Coronary artery (tissue), 2 donors: ENCODE measurements around the gene TSC1.

Experiments
- DNase-seq: peaks from one replicate; pipeline ENCODE4 v3.0.0-alpha.2; 2017; ENCODE audit warnings: low spot score
- H3K27ac ChIP-seq, 2 donors: fragments of 200-600 bp; sonication (generic); one replicate each; pipeline ENCODE4 v1.5.1; 2016 to 2019
- H3K4me3 ChIP-seq: fragments of 200-600 bp; sonication (generic); 2 replicates; pipeline ENCODE4 v1.5.1; 2016; ENCODE audit warnings: mild to moderate bottlenecking, moderate library complexity
- TF ChIP-seq, protein P1 (sequence below): fragments of 200-600 bp; sonication (generic); IDR thresholded peaks from one replicate; pipeline ENCODE4 v1.5.1; 2019; ENCODE audit warnings: antibody characterized with exemption

TSC1 gene

DNA sequence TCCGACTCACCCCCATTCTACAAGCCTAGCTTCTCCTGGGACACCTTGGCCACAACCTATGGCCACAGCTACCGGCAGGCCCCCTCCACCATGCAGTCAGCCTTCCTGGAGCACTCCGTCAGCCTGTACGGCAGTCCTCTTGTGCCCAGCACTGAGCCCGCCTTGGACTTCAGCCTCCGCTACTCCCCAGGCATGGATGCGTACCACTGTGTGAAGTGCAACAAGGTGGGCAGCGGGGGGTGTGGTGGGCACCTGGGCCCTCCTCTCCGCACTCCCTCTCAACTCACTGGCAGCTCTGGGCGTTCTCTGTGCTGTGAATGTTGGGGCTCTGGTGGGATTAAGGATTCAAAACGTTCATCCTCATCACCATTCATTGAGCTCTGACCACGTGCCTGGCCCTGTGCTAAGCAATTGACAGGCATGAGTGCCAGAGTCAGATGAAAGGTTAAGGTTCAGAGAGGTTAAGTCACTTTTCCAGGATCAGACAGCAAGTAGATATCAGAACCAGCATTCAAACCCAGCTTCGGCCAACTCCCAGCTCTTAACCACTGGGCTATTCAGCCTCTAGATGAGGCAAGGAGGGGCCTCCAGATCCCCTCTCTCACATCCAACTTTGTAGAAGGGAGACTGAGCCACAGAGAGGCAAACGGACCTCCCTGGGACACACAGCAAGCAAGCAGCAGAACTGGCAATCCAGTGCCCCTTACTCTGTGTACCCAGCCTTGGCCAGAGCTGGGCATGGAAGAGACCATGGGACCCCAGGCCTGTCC is 44.0 kb upstream of the TSC1 start:
- DNase-seq: no peak
- H3K27ac ChIP-seq: no peak overlapping the region

DNA sequence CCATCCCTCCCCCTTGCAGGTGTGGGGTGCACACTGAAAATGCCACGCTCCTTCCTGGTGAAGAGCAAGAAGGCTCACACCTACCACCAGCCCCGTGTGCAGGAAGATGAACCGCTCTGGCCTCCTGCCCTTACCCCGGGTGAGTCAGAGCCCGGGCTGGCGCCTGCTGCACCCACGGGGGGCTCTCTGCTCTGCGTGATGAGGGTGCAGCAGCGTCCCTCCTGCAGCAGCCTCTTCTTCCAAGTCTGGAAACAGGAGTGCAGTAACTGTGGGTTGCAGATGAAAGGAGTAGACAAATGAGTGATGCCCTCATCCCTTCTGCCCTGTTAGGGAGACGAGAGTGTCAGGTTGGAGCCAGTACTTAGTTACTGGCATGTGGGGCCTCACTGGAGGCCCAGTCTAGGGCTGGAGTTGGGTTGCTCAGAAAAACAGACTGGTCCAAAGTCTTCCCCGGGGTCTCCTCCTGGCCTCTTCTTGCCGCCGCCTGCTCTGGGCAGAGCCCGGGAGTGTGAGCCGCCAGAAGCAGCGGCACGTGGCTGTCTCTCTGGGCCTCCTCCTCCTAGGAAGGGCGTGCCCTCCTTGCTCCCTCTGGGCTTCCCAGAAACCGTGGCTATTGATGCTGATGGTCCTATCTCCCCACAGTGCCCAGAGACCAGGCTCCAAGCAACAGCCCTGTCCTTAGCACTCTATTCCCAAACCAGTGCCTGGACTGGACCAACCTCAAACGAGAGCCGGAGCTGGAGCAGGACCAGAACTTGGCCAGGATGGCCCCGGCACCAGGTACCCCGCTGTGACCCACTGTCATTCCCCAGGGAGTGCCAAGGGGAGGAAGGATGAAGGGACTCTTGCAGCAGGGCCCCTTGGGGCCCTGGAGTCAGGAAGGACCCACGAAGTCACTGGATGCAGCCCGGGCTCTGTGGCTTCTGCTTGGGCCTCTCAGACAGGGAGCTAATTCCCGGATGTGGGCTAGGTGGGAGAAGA is 42.5 kb upstream of the TSC1 start:
- TF ChIP-seq, protein P1, sequence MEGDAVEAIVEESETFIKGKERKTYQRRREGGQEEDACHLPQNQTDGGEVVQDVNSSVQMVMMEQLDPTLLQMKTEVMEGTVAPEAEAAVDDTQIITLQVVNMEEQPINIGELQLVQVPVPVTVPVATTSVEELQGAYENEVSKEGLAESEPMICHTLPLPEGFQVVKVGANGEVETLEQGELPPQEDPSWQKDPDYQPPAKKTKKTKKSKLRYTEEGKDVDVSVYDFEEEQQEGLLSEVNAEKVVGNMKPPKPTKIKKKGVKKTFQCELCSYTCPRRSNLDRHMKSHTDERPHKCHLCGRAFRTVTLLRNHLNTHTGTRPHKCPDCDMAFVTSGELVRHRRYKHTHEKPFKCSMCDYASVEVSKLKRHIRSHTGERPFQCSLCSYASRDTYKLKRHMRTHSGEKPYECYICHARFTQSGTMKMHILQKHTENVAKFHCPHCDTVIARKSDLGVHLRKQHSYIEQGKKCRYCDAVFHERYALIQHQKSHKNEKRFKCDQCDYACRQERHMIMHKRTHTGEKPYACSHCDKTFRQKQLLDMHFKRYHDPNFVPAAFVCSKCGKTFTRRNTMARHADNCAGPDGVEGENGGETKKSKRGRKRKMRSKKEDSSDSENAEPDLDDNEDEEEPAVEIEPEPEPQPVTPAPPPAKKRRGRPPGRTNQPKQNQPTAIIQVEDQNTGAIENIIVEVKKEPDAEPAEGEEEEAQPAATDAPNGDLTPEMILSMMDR: no peak
- DNase-seq: no peak
- H3K4me3 ChIP-seq: no peak overlapping the region
- no peak overlapping the region for H3K27ac ChIP-seq

More for the DNA sequence above, 44.0 kb upstream of the TSC1 start:
- H3K4me3 ChIP-seq: no peak overlapping the region
- TF ChIP-seq, protein P1: no peak

DNA sequence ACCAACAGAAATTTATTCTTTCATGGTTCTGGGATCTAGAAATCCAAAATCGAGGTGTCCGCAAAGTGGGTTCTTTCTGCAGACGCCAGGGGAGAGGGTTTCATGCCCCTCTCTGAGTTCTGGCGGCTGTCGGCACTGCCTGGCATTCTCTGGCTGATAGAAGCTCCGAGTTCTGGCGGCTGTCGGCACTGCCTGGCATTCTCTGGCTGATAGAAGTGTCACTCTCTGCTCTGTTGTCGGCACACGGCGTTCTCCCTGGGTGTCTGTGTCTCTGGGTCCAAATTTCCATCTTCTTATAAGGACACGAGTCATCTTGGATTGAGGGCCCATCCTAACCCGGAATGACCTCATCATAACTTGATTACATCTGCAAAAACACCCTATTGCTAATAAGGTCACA is 41.7 kb upstream of the TSC1 start:
- DNase-seq: no peak
- no peak overlapping the region for H3K27ac ChIP-seq
- H3K4me3 ChIP-seq: no peak overlapping the region
- TF ChIP-seq, protein P1: no peak

DNA sequence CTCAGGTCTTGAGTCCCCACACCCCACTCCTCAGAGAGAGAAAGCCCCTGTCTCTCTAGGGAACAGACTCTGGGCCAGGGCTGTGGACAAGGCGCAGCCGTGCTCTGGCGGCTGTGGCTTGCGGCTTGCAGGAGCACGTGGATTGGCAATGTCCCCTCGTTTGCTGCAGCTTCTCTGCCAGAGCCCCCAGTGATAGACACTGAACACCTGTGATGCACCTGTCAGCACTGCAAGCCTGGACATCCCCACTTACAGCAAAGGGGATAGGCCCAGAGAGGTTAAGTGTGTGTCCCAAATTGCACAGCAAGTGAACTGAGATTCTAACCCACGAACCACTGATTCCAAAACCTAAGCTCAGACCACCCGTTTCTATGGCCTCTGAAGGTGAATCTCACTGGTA is 41.1 kb upstream of the TSC1 start:
- H3K4me3 ChIP-seq: no peak overlapping the region
- DNase-seq: no peak
- no peak overlapping the region for H3K27ac ChIP-seq
- TF ChIP-seq, protein P1: no peak

DNA sequence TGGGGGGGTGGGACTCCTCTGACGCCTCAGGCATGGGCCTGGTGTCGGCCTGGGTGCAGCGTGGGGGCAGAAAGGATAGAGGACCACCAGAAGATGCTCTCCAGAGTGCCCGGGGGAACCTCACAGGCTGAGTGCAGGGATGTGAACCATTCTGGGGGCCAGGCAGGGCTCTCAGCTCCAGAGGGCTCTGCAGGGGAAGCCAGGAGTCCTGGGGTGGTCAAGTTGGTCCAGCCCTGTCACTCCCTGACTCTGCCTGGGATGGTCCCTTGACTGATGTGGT is 40.6 kb upstream of the TSC1 start:
- no peak overlapping the region for H3K4me3 ChIP-seq
- TF ChIP-seq, protein P1: no peak
- no peak for DNase-seq
- no peak overlapping the region for H3K27ac ChIP-seq

GRCh38 chr9:132984202-132985070 is 40.0 kb upstream of the TSC1 start:
- H3K27ac ChIP-seq: no peak overlapping the region
- no peak overlapping the region for H3K4me3 ChIP-seq
- TF ChIP-seq, protein P1: no peak
- no peak for DNase-seq
